Rectal smooth muscle tissue (tissue), 1 donor: Measurements from ENCODE around the gene SYNPO.
A peak's percentile ranks its signal among the peaks of the same experiment; 100 is the strongest.

Experiments used
- H3K27ac ChIP-seq: one replicate; pipeline ENCODE4 v1.7.0; 2013; ENCODE audit warnings: low read depth, low read length, inconsistent platforms
- H3K27me3 ChIP-seq: one replicate; pipeline ENCODE4 v1.7.0; 2013; ENCODE audit warnings: low read length; ENCODE audit not compliant: control insufficient read depth, insufficient read depth
- H3K36me3 ChIP-seq: one replicate; pipeline ENCODE4 v1.7.0; 2013; ENCODE audit warnings: low read length; ENCODE audit not compliant: control insufficient read depth, insufficient read depth
- H3K4me1 ChIP-seq: one replicate; pipeline ENCODE4 v1.7.0; 2013; ENCODE audit warnings: low read length; ENCODE audit not compliant: control insufficient read depth, insufficient read depth
- H3K4me3 ChIP-seq: one replicate; pipeline ENCODE4 v1.7.0; 2013; ENCODE audit warnings: low read length
- H3K9ac ChIP-seq: one replicate; pipeline ENCODE4 v1.7.0; 2013; ENCODE audit warnings: low read length

The SYNPO gene

GRCh38 chr5:150640311-150641005 lies at the start of gene SYNPO:
TSS of gene SYNPO (plus strand) at chr5:150640660. CDS start at chr5:150648276, 7,616 bp downstream.
- H3K36me3 ChIP-seq, result no peaks in the 10 kb centered on the region
- H3K4me3 ChIP-seq, result peak within 1 kb of the TSS; percentile 47
- peaks cover 42% of the 10 kb centered on the region for H3K4me1 ChIP-seq
- H3K9ac ChIP-seq, result no peak within 1 kb of the TSS
- peak within 1 kb of the TSS; percentile 79 for H3K27ac ChIP-seq
- no peaks in the 10 kb centered on the region for H3K27me3 ChIP-seq

DNA sequence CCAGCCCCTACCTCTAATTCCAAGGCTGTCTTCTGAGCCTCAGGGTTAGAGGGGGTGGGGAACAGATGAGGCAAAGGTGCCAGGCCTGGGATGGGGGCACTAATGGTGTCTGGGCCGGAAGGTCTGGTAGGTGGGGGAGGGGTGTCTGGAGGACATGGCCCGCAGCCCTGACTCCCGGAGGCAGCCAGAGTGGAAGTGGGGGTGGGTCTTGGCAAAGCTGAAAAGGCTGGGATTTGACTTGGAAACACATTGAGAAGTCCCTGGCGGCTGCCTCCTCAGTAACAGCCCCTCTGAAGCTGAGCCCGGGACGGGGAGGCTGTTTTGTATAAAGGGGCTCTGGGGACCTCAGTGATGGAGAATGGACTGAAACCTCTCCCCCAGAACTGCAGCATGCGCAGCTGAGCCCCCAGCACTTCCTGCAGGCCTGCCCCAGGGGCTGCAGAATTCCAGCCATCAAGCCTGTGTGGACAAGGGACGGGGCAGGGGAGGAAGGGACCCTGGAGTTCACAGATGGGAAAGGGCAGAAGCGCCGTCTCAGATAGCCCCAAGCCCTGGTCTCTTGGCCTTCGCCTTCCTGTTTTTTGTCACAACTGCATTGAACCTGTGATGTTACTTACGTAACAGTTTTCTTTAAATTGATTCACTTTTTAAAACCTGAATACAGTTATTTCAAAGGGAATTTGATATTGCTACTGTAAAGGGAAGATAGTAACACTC lies 49.3 kb upstream of the SYNPO start:
- Histone ChIP-seq H3K4me3 (no peak overlapping the region), H3K27me3 (no peaks in the 10 kb centered on the region), H3K36me3 (no peaks in the 10 kb centered on the region), H3K27ac (peak overlapping the region; percentile 10), H3K9ac (no peak overlapping the region), H3K4me1 (no peaks in the 10 kb centered on the region)

DNA sequence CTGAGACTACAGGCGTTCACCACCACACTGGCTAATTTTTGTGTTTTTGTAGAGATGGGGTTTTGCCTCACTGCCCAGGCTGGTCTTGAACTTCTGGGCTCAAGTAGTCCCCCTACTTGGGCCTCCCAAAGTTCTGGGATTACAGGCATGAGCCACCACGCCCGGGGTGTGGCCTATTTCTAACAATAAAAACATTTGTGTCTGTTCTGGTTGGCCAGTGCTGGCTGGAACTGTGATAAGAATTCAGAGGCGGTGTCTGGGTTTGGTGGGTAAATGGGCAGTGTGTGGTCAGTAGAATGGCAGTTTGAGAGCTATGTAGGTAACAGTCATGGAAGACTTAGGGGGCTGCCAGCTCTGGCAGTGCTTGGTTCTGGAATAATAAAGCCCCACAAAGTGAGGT lies 46.9 kb upstream of the SYNPO start:
- no peaks in the 10 kb centered on the region for H3K4me1 ChIP-seq
- H3K36me3 ChIP-seq, result no peaks in the 10 kb centered on the region
- no peak overlapping the region for H3K27ac ChIP-seq

DNA sequence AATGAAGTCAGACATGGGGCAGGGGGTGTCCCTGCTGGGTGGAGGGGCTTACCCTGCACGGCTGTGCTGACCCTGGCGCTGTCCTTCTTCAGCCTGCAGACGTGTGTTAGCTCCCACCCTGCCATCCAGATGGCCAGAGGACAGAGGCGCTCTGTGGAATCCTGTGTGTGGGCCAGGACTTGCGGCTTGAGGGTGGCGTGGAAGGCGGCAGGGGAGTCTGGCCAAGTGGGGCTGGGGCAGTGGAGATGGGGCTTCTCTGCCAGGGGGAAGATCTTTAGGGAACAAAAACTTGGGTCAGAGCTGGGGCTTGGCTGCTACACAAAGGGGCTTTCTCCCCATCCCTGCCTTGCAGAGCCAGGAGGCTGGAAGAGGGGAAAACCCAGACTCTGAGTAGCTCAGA lies 46.5 kb upstream of the SYNPO start:
- Histone ChIP-seq H3K9ac (no peak overlapping the region), H3K4me3 (no peak overlapping the region), H3K27me3 (no peaks in the 10 kb centered on the region), H3K4me1 (no peaks in the 10 kb centered on the region), H3K36me3 (no peaks in the 10 kb centered on the region), H3K27ac (no peak overlapping the region)

More for the DNA sequence above, 46.9 kb upstream of the SYNPO start:
- H3K9ac ChIP-seq, result no peak overlapping the region
- H3K27me3 ChIP-seq, result no peaks in the 10 kb centered on the region
- no peak overlapping the region for H3K4me3 ChIP-seq

DNA sequence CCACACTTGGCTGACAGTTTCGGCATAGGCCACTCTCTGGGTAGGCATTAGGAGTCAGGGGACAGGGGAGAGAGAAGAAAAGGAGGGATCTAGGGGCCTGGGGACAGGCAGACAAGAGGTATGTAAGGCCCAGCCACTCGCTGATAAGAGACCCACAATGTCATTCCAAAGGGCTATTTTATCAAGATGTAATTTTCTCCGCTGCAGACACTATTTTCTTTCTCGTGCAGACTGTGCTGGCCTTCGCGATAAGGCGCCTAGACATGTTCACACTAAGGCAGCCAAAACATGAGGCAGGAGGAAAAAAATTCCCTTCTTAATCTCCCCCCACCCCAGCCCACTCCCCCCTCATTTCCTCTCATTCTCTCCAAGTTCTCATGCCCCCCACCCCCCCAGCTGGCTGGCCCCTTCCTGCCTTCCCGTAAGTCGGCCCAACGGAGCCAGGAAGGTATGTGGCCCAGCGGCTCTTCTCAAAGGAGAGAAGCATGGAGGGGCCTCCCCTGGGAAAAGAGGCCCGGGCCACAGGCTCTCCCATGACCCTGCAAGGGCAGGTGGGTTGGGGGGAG lies 44.9 kb upstream of the SYNPO start:
- Histone ChIP-seq H3K4me3 (no peak overlapping the region), H3K27ac (no peak overlapping the region), H3K9ac (no peak overlapping the region), H3K27me3 (no peaks in the 10 kb centered on the region), H3K4me1 (peaks cover 6% of the 10 kb centered on the region), H3K36me3 (no peaks in the 10 kb centered on the region)

DNA sequence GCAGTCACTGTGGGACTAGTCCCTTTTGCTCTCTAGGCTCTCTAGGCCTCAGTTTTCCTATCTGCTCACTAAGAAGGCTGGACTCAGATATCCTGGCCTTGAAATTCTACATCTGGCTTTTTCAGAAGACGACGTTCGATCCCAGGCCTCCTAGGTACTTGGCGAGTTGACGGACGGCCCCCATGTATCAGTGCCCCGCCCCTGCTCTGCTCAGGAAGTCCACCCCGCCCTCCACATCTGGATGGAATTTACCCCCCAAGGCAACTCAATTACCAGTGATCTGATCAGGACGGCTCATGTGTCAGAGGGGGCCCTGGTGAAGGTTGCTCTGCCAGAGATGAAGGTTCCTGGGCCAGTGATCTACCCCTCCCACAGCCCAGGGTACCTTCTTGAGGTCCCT lies 44.1 kb upstream of the SYNPO start:
- Histone ChIP-seq H3K4me3 (no peak overlapping the region), H3K27me3 (no peaks in the 10 kb centered on the region), H3K4me1 (peaks cover 6% of the 10 kb centered on the region), H3K36me3 (no peaks in the 10 kb centered on the region), H3K27ac (no peak overlapping the region), H3K9ac (no peak overlapping the region)

DNA sequence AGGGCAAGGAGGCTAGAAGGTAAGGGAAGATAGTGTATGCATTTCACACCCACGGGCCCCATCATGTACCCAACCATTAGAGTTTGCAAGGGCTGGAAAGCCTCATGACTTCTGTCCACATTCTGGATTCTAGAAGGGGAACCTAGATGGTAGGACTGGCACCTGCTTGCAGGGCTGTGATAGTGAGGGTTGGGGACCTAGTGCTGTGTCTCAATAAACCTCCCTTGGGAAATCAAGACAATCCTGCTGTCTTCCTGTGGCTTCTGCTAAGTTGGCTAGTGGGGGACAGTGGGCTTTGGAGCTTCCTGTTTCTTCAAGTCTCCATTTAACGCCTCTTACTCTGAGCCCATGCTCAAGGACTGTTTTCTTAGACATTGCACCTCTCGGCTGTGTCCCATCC lies 43.6 kb upstream of the SYNPO start:
- Histone ChIP-seq H3K4me1 (peaks cover 6% of the 10 kb centered on the region), H3K9ac (no peak overlapping the region)

DNA sequence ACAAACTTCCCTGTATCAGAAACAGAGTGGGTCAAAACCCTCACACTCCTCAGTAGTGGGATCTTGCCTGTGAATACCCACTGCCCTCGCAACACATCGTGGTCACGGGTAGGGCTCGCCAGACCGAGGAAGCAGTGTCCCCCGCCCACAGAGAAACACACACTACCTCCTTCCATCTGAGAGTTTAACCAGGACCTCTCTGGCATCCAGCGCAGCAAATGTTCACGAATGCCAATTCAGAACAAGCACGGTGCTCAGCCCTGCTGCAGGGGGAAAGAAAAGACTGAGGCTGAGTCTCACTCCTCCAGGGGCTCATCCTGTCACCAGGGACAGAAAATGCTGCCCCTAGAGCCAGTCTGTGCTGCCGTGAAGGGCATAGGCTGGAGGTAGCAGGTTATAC lies 42.5 kb upstream of the SYNPO start:
- Histone ChIP-seq H3K27me3 (no peaks in the 10 kb centered on the region), H3K27ac (no peak overlapping the region), H3K4me1 (peaks cover 6% of the 10 kb centered on the region), H3K4me3 (no peak overlapping the region), H3K36me3 (no peaks in the 10 kb centered on the region), H3K9ac (no peak overlapping the region)

More for the DNA sequence above, 43.6 kb upstream of the SYNPO start:
- Histone ChIP-seq H3K4me3 (no peak overlapping the region), H3K27me3 (no peaks in the 10 kb centered on the region), H3K27ac (no peak overlapping the region), H3K36me3 (no peaks in the 10 kb centered on the region)

DNA sequence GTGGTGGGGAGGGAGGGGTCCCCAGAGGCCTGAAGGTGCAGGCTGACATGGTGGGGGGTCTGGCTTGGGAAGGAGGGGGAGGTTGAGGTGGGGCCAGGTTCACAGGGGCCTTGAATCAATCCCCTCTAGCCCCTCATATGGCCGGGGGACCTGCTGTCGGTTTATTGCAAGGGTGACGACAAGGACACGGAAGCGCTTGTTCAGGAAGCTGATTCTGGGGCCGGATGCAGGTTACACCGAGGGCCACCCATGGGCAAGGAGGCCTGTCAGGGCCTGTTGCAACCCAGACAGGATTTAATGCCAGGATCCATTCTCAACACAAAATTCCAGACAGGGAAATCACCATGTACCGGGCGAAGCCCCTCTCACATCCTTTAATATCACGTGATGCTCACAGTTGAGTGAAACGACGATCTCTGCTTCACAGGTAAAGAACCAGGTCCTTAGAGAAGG lies 41.6 kb upstream of the SYNPO start:
- no peaks in the 10 kb centered on the region for H3K27me3 ChIP-seq
- H3K4me3 ChIP-seq, result no peak overlapping the region
- no peak overlapping the region for H3K27ac ChIP-seq
- no peak overlapping the region for H3K9ac ChIP-seq
- peaks cover 6% of the 10 kb centered on the region for H3K4me1 ChIP-seq
- H3K36me3 ChIP-seq, result no peaks in the 10 kb centered on the region

GRCh38 chr5:150599281-150599680 lies 41.2 kb upstream of the SYNPO start:
- peaks cover 6% of the 10 kb centered on the region for H3K4me1 ChIP-seq

GRCh38 chr5:150599917-150600511 lies 40.4 kb upstream of the SYNPO start:
- Histone ChIP-seq H3K27ac (no peak overlapping the region), H3K36me3 (no peaks in the 10 kb centered on the region), H3K4me1 (peaks cover 6% of the 10 kb centered on the region), H3K4me3 (no peak overlapping the region), H3K27me3 (no peaks in the 10 kb centered on the region), H3K9ac (no peak overlapping the region)

More at GRCh38 chr5:150599281-150599680, 41.2 kb upstream of the SYNPO start:
- no peak overlapping the region for H3K9ac ChIP-seq
- H3K27me3 ChIP-seq, result no peaks in the 10 kb centered on the region
- no peak overlapping the region for H3K4me3 ChIP-seq
- H3K27ac ChIP-seq, result no peak overlapping the region
- H3K36me3 ChIP-seq, result no peaks in the 10 kb centered on the region
